GM18502 (cell line): Measurements from ENCODE around the gene STAT2.

Experiments
- ATAC-seq: cut with Tn5 transposase; IDR thresholded peaks from one replicate; pipeline ENCODE4 v1.9.1; 2021; ENCODE audit warnings: mild to moderate bottlenecking; ENCODE audit not compliant: unreplicated experiment, poor library complexity

The STAT2 gene

DNA sequence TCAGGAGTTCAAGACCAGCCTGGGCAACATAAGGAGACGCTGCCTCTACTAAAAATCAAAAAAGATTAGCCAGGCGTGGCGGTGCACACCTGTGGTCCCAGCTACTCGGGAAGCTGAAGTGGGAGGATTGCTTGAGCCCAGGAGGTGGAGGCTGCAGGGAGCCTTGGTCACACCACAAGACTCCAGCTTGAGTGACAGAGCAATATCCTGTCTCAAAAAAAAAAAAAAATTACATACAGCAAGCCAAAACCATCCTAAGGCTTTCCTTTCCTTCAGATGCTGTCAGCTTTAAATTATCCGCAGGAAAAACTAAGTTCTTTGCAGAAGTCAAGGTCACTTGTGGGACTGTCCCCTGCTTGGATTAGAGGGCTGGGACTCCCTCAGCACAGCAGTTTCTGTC is 61.1 kb downstream of the STAT2 start:
- ATAC-seq: no peak

DNA sequence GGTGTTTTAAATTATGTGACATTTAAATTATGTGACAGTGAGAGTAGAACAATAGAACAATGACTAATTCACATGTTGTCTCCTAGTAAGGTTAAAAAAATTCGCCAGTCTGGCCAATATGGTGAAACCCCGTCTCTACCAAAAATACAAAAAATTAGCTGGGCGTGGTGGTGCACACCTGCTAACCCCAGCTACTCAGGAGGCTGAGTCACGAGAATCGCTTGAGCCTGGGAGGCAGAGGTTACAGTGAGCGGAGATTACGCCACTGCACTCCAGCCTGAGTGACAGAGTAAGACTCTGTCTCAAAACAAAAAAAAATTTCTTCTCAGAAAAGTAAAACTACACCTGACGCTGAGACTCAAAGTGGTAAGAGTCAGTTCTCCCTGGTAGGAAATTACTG is 62.5 kb downstream of the STAT2 start:
- no peak for ATAC-seq

DNA sequence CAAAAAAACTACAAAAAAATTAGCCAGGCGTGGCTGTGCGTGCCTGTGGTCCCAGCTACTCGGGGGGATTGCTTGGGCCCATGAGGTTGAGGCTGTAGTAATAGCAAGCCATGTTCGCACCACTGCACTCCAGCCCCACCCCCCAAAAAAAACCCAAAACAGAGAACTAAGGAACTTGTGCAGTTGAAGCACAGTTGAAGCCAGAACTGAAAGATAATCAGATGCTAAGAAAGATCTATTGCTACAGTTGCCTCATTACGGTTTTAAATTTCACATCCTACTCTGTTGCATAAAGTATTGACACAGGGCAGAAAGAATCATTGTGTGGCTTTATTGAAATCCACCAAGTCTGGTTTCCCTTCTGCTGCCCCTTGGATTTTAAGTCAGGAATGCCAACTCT is 63.6 kb downstream of the STAT2 start:
- no peak for ATAC-seq

GRCh38 chr12:56293795-56294194 is 66.1 kb downstream of the STAT2 start:
- ATAC-seq: no peak
